Panc1 (cell line): ENCODE measurements around the gene WDFY2. TPM values are rescaled to one million over a fixed set of nuclear protein-coding genes. Genes with fewer than 3 reads are reported as not detected.

Source experiments
- ATAC-seq: fragments of 200-7000 bp; cut with Tn5 transposase; 2 replicates; pipeline ENCODE4 v1.9.1; 2020; ENCODE audit warnings: mild to moderate bottlenecking, moderate library complexity
- BruUV-seq: library from RNA; stranded (reverse); fragments of 400-500 nt; replicated peaks from 2 replicates; lab custom pipeline; 2021; lab: Mats Ljungman, UMichigan
- CTCF ChIA-PET: fragments of 300-600 bp; sonication (Branson Sonifier 250); formaldehyde crosslinking; loops from one replicate; lab custom pipeline; 2022; ENCODE audit warnings: antibody characterized with exemption; lab: Charles Lee
- POLR2A ChIA-PET: fragments of 300-600 bp; sonication (Branson Sonifier 250); formaldehyde crosslinking; loops from one replicate; lab custom pipeline; 2022; ENCODE audit warnings: antibody characterized with exemption; lab: Charles Lee
- DNase-seq: peaks from one replicate; pipeline ENCODE4 v3.0.0-alpha.2; 2010; ENCODE audit warnings: low read depth, low spot score
- H3K27ac ChIP-seq: 2 replicates; pipeline ENCODE4 v1.5.1; 2011; ENCODE audit warnings: mild to moderate bottlenecking, low read length, inconsistent platforms
- H3K27me3 ChIP-seq: fragments of 200-500 bp; sonication (Bioruptor generic); 2 replicates; pipeline ENCODE4 v1.6.0; 2014; ENCODE audit warnings: low read length, inconsistent platforms; ENCODE audit not compliant: control insufficient read depth, insufficient read depth
- H3K36me3 ChIP-seq: fragments of 200-500 bp; sonication (Bioruptor generic); 2 replicates; pipeline ENCODE4 v1.5.1; 2014; ENCODE audit warnings: inconsistent platforms, mild to moderate bottlenecking, low read length, moderate library complexity; ENCODE audit not compliant: control insufficient read depth, insufficient read depth
- H3K4me1 ChIP-seq: 2 replicates; pipeline ENCODE4 v1.5.1; 2011; ENCODE audit warnings: inconsistent platforms, mild to moderate bottlenecking, low read length, moderate library complexity; ENCODE audit not compliant: control insufficient read depth, insufficient read depth
- H3K4me3 ChIP-seq, 2 experiments: 2 replicates each; pipeline ENCODE4 v1.5.1; 2011 to 2012; ENCODE audit warnings: low read depth in 2 of 2, low read length in 2 of 2, mild to moderate bottlenecking in 2 of 2, inconsistent platforms in 1 of 2, moderate library complexity in 1 of 2
- H3K9me3 ChIP-seq: fragments of 200-500 bp; sonication (Bioruptor generic); 2 replicates; pipeline ENCODE4 v1.5.1; 2014; ENCODE audit warnings: low read depth, mild to moderate bottlenecking, inconsistent platforms, low read length, moderate library complexity; ENCODE audit not compliant: control insufficient read depth, insufficient read depth
- POLR2AphosphoS5 ChIP-seq: IDR thresholded peaks from 2 replicates; pipeline ENCODE4 v1.6.1; 2012; ENCODE audit warnings: mild to moderate bottlenecking, low read depth, low read length, moderate library complexity
- SIN3A ChIP-seq: IDR thresholded peaks from 2 replicates; pipeline ENCODE4 v1.6.1; 2012; ENCODE audit warnings: low read depth, mild to moderate bottlenecking, low read length, moderate library complexity, borderline replicate concordance; ENCODE audit not compliant: insufficient read depth
- TCF7L2 ChIP-seq: IDR thresholded peaks from 2 replicates; pipeline ENCODE4 v1.6.1; 2011; ENCODE audit warnings: mild to moderate bottlenecking, low read depth, low read length, inconsistent platforms
- in situ Hi-C: cut with HindIII; loops from 2 replicates; pipeline ENCODE4 v1.10.0; 2016; ENCODE audit warnings: low sequenced_read_pairs, low pct_unique_long_range_greater_than_20kb
- intact Hi-C: fragments of 100-400 bp; cut with micrococcal nuclease; formaldehyde crosslinking; loops from one replicate; pipeline ENCODE4 v1.10.0; 2022; ENCODE audit not compliant: unreplicated experiment
- total RNA-seq: library from RNA; stranded (reverse); gene quantifications from one replicate; pipeline ENCODE4 v1.2.1, GENCODE V29; 2021; ENCODE audit not compliant: unreplicated experiment
- TF ChIP-seq, protein P1 (sequence below): fragments of 450-650 bp; IDR thresholded peaks from 2 replicates; pipeline ENCODE4 v1.5.1; 2017; ENCODE audit warnings: mild to moderate bottlenecking
- TF ChIP-seq, protein P2 (sequence below), 2 experiments: IDR thresholded peaks; 2 replicates each; pipeline ENCODE4 v1.6.1; 2011 to 2012; ENCODE audit warnings: low read depth in 2 of 2, control low read depth in 1 of 2, low read length in 1 of 2, mild to moderate bottlenecking in 1 of 2, moderate library complexity in 1 of 2; ENCODE audit not compliant: insufficient read depth in 1 of 2

Gene WDFY2
- total RNA-seq, 1 experiment from 2014 or later, result 7.8 TPM

DNA sequence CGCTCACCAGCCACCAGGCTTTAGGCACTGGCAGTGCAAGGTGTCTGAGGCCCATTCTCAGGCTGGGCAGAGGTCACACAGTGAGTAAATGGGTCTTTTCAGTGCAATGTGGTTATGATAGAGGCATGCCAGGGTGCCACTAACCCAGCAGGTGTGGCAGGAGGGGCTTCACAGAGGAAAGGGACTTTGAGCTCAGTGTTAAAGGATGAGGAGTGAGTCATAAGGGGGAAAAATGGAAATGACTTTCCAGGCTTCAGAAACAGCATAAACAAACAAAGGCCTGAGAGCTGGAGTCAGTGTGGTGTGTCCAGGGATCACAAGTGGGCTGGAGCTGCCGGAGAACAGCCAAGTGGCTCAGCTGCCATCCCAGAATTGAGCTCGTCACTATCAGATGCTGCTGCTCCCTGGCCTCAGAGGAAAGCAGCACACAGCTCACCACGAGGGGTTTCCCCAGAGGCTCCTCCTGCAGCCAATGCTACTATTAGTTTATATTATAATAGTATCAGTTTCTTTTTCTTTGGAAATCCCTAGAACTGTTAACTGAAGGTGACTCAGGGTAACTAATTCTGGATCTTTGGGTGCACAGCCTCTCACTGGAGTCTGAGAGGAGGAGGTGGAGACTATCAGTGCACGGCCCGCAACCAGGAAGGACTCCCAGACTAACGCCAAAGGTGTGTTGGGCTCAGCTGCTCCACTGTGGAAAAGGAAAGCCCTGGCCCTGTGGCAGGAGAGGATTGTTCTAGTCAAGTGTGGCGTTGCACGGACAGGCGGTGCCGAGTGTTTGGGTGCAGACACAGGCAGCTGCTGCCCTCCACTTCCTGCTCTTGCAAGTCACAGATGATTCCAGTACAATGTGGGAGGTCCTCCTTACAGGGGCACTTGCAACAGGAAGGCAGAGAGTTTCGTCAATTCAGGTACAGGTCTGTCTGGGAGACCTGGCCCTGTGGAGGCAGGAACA, 180.2 kb downstream of the WDFY2 start:
- intact Hi-C loops, result loop anchor here (10.0 kb wide), 1 partner anchor 620 kb away; no protein-coding TSS in a partner anchor
- TF ChIP-seq, protein P1, sequence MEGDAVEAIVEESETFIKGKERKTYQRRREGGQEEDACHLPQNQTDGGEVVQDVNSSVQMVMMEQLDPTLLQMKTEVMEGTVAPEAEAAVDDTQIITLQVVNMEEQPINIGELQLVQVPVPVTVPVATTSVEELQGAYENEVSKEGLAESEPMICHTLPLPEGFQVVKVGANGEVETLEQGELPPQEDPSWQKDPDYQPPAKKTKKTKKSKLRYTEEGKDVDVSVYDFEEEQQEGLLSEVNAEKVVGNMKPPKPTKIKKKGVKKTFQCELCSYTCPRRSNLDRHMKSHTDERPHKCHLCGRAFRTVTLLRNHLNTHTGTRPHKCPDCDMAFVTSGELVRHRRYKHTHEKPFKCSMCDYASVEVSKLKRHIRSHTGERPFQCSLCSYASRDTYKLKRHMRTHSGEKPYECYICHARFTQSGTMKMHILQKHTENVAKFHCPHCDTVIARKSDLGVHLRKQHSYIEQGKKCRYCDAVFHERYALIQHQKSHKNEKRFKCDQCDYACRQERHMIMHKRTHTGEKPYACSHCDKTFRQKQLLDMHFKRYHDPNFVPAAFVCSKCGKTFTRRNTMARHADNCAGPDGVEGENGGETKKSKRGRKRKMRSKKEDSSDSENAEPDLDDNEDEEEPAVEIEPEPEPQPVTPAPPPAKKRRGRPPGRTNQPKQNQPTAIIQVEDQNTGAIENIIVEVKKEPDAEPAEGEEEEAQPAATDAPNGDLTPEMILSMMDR, result no peak
- TF ChIP-seq, protein P2, sequence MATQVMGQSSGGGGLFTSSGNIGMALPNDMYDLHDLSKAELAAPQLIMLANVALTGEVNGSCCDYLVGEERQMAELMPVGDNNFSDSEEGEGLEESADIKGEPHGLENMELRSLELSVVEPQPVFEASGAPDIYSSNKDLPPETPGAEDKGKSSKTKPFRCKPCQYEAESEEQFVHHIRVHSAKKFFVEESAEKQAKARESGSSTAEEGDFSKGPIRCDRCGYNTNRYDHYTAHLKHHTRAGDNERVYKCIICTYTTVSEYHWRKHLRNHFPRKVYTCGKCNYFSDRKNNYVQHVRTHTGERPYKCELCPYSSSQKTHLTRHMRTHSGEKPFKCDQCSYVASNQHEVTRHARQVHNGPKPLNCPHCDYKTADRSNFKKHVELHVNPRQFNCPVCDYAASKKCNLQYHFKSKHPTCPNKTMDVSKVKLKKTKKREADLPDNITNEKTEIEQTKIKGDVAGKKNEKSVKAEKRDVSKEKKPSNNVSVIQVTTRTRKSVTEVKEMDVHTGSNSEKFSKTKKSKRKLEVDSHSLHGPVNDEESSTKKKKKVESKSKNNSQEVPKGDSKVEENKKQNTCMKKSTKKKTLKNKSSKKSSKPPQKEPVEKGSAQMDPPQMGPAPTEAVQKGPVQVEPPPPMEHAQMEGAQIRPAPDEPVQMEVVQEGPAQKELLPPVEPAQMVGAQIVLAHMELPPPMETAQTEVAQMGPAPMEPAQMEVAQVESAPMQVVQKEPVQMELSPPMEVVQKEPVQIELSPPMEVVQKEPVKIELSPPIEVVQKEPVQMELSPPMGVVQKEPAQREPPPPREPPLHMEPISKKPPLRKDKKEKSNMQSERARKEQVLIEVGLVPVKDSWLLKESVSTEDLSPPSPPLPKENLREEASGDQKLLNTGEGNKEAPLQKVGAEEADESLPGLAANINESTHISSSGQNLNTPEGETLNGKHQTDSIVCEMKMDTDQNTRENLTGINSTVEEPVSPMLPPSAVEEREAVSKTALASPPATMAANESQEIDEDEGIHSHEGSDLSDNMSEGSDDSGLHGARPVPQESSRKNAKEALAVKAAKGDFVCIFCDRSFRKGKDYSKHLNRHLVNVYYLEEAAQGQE (IDR thresholded peaks at IDR 0.05; ENCODE audit: insufficient read depth in 1 of 2, low read depth in 2 of 2, low read length in 1 of 2), result no peak
- TF ChIP-seq SIN3A (no peak), TCF7L2 (no peak), POLR2AphosphoS5 (no peak)
- ATAC-seq (no peak), DNase-seq (no peak)
- no TSS peak for BruUV-seq
- CTCF ChIA-PET, result no interaction called here
- H3K27ac ChIP-seq, result no peak overlapping the region
- no peaks in the 10 kb centered on the region for H3K36me3 ChIP-seq
- no peaks in the 10 kb centered on the region for H3K27me3 ChIP-seq
- POLR2A ChIA-PET, result no interaction called here
- H3K4me1 ChIP-seq, result no peaks in the 10 kb centered on the region
- in situ Hi-C loops, result no loop called here
- H3K4me3 ChIP-seq, result no peak overlapping the region
- no peaks in the 10 kb centered on the region for H3K9me3 ChIP-seq

DNA sequence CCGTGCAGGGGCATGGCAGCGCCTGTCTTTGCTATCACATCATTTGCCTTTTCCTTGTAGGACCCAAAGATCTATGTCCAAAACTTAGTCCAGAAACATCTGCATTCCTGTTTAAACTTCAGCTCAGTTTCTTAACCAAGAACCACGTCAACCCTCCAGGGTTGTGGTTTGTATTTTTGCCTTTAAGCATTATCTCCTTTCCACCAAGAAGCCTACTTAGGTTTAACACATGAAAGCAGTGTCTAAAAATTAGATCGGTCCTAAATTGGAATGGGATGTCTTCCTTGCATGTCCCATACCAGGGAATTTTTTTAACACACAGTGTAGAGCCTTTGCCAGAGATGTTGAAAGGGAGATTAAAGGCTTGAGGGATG, 180.9 kb downstream of the WDFY2 start:
- no peak overlapping the region for H3K27ac ChIP-seq
- H3K36me3 ChIP-seq, result no peaks in the 10 kb centered on the region
- no peak for ATAC-seq
- no peaks in the 10 kb centered on the region for H3K27me3 ChIP-seq
- intact Hi-C loops (loop anchor here (10.0 kb wide), 1 partner anchor 620 kb away; no protein-coding TSS in a partner anchor), in situ Hi-C loops (no loop called here)
- TF ChIP-seq, protein P2 (IDR thresholded peaks at IDR 0.05; ENCODE audit: insufficient read depth in 1 of 2, low read depth in 2 of 2, low read length in 1 of 2), result no peak
- TF ChIP-seq, protein P1, result no peak
- TF ChIP-seq POLR2AphosphoS5 (no peak), SIN3A (no peak), TCF7L2 (no peak)
- no TSS peak for BruUV-seq
- no peak overlapping the region for H3K4me3 ChIP-seq
- DNase-seq, result no peak
- H3K4me1 ChIP-seq, result no peaks in the 10 kb centered on the region
- H3K9me3 ChIP-seq, result no peaks in the 10 kb centered on the region
- ChIA-PET CTCF (no interaction called here), POLR2A (no interaction called here)
